Measurements from ENCODE around the gene SCN4B.

SCN4B gene

GRCh38 chr11:118114266-118114665 lies 38.4 kb downstream of the SCN4B start:
- no peak overlapping the region for H3K27ac ChIP-seq (ENCODE audit: insufficient read depth, low read depth, low read length, poor library complexity, severe bottlenecking)
- no peak overlapping the region for H3K4me3 ChIP-seq (ENCODE audit: insufficient read depth, low read depth, low read length)
- WGBS, 2 experiments: 83 to 88% methylated on average over 1 of the region's 1 CpG
- H3K9me3 ChIP-seq (ENCODE audit: control insufficient read depth, low read length): no peaks in the 10 kb centered on the region
- H3K4me1 ChIP-seq (ENCODE audit: control insufficient read depth, insufficient read depth, low read length): no peaks in the 10 kb centered on the region
- H3K27me3 ChIP-seq (ENCODE audit: control insufficient read depth, insufficient read depth, low read length, poor library complexity, severe bottlenecking): no peaks in the 10 kb centered on the region
- no peaks in the 10 kb centered on the region for H3K36me3 ChIP-seq (ENCODE audit: control insufficient read depth, insufficient read depth, low read length)

- Histone ChIP-seq H3K9me3 (ENCODE audit: control insufficient read depth, low read length) (no peaks in the 10 kb centered on the region), H3K36me3 (ENCODE audit: control insufficient read depth, insufficient read depth, low read length) (no peaks in the 10 kb centered on the region), H3K27ac (ENCODE audit: insufficient read depth, low read depth, low read length, poor library complexity, severe bottlenecking) (no peak overlapping the region), H3K27me3 (ENCODE audit: control insufficient read depth, insufficient read depth, low read length, poor library complexity, severe bottlenecking) (no peaks in the 10 kb centered on the region), H3K4me1 (ENCODE audit: control insufficient read depth, insufficient read depth, low read length) (no peaks in the 10 kb centered on the region), H3K4me3 (ENCODE audit: insufficient read depth, low read depth, low read length) (no peak overlapping the region)
- WGBS, 2 experiments: 92 to 93% methylated on average over 11 of the region's 11 CpGs
Observed at GRCh38 chr11:118112711-118113430, 39.8 kb downstream of the SCN4B start.

- Histone ChIP-seq H3K36me3 (ENCODE audit: control insufficient read depth, insufficient read depth, low read length) (no peaks in the 10 kb centered on the region), H3K9me3 (ENCODE audit: control insufficient read depth, low read length) (no peaks in the 10 kb centered on the region), H3K4me3 (ENCODE audit: insufficient read depth, low read depth, low read length) (no peak overlapping the region), H3K4me1 (ENCODE audit: control insufficient read depth, insufficient read depth, low read length) (no peaks in the 10 kb centered on the region), H3K27ac (ENCODE audit: insufficient read depth, low read depth, low read length, poor library complexity, severe bottlenecking) (no peak overlapping the region), H3K27me3 (ENCODE audit: control insufficient read depth, insufficient read depth, low read length, poor library complexity, severe bottlenecking) (no peaks in the 10 kb centered on the region)
- WGBS, 2 experiments: 91 to 94% methylated on average over 6 of the region's 6 CpGs
Observed at GRCh38 chr11:118111744-118112035, 40.9 kb downstream of the SCN4B start.

GRCh38 chr11:118111019-118111743 lies 41.4 kb downstream of the SCN4B start:
- no peak overlapping the region for H3K4me3 ChIP-seq (ENCODE audit: insufficient read depth, low read depth, low read length)
- no peaks in the 10 kb centered on the region for H3K4me1 ChIP-seq (ENCODE audit: control insufficient read depth, insufficient read depth, low read length)
- no peaks in the 10 kb centered on the region for H3K27me3 ChIP-seq (ENCODE audit: control insufficient read depth, insufficient read depth, low read length, poor library complexity, severe bottlenecking)
- H3K36me3 ChIP-seq (ENCODE audit: control insufficient read depth, insufficient read depth, low read length): no peaks in the 10 kb centered on the region
- no peak overlapping the region for H3K27ac ChIP-seq (ENCODE audit: insufficient read depth, low read depth, low read length, poor library complexity, severe bottlenecking)
- no peaks in the 10 kb centered on the region for H3K9me3 ChIP-seq (ENCODE audit: control insufficient read depth, low read length)
- 91 to 92% methylated on average over 8 of the region's 8 CpGs for WGBS, 2 experiments

- 91 to 93% methylated on average over 2 of the region's 2 CpGs for WGBS, 2 experiments
- H3K36me3 ChIP-seq (ENCODE audit: control insufficient read depth, insufficient read depth, low read length): no peaks in the 10 kb centered on the region
Observed at GRCh38 chr11:118109231-118109630, 43.4 kb downstream of the SCN4B start.

GRCh38 chr11:118108513-118108912 lies 44.1 kb downstream of the SCN4B start:
- Histone ChIP-seq H3K27me3 (ENCODE audit: control insufficient read depth, insufficient read depth, low read length, poor library complexity, severe bottlenecking) (no peaks in the 10 kb centered on the region), H3K4me1 (ENCODE audit: control insufficient read depth, insufficient read depth, low read length) (no peaks in the 10 kb centered on the region), H3K27ac (ENCODE audit: insufficient read depth, low read depth, low read length, poor library complexity, severe bottlenecking) (no peak overlapping the region), H3K9me3 (ENCODE audit: control insufficient read depth, low read length) (no peaks in the 10 kb centered on the region), H3K4me3 (ENCODE audit: insufficient read depth, low read depth, low read length) (no peak overlapping the region), H3K36me3 (ENCODE audit: control insufficient read depth, insufficient read depth, low read length) (no peaks in the 10 kb centered on the region)
- WGBS, 2 experiments: 47 to 51% methylated on average over 5 of the region's 5 CpGs

More at GRCh38 chr11:118109231-118109630, 43.4 kb downstream of the SCN4B start:
- no peak overlapping the region for H3K27ac ChIP-seq (ENCODE audit: insufficient read depth, low read depth, low read length, poor library complexity, severe bottlenecking)
- H3K4me1 ChIP-seq (ENCODE audit: control insufficient read depth, insufficient read depth, low read length): no peaks in the 10 kb centered on the region
- no peaks in the 10 kb centered on the region for H3K27me3 ChIP-seq (ENCODE audit: control insufficient read depth, insufficient read depth, low read length, poor library complexity, severe bottlenecking)
- no peak overlapping the region for H3K4me3 ChIP-seq (ENCODE audit: insufficient read depth, low read depth, low read length)
- H3K9me3 ChIP-seq (ENCODE audit: control insufficient read depth, low read length): no peaks in the 10 kb centered on the region

- 88 to 100% methylated on average over 2 of the region's 2 CpGs for WGBS, 2 experiments
- no peaks in the 10 kb centered on the region for H3K4me1 ChIP-seq (ENCODE audit: control insufficient read depth, insufficient read depth, low read length)
Observed at GRCh38 chr11:118106789-118107335, 45.8 kb downstream of the SCN4B start.

GRCh38 chr11:118105657-118106305 lies 46.8 kb downstream of the SCN4B start:
- H3K9me3 ChIP-seq (ENCODE audit: control insufficient read depth, low read length): no peaks in the 10 kb centered on the region
- 78 to 82% methylated on average over 4 of the region's 4 CpGs for WGBS, 2 experiments
- H3K27ac ChIP-seq (ENCODE audit: insufficient read depth, low read depth, low read length, poor library complexity, severe bottlenecking): no peak overlapping the region
- H3K4me1 ChIP-seq (ENCODE audit: control insufficient read depth, insufficient read depth, low read length): no peaks in the 10 kb centered on the region
- no peaks in the 10 kb centered on the region for H3K27me3 ChIP-seq (ENCODE audit: control insufficient read depth, insufficient read depth, low read length, poor library complexity, severe bottlenecking)
- no peaks in the 10 kb centered on the region for H3K36me3 ChIP-seq (ENCODE audit: control insufficient read depth, insufficient read depth, low read length)
- no peak overlapping the region for H3K4me3 ChIP-seq (ENCODE audit: insufficient read depth, low read depth, low read length)

More at GRCh38 chr11:118106789-118107335, 45.8 kb downstream of the SCN4B start:
- no peaks in the 10 kb centered on the region for H3K36me3 ChIP-seq (ENCODE audit: control insufficient read depth, insufficient read depth, low read length)
- no peak overlapping the region for H3K27ac ChIP-seq (ENCODE audit: insufficient read depth, low read depth, low read length, poor library complexity, severe bottlenecking)
- H3K9me3 ChIP-seq (ENCODE audit: control insufficient read depth, low read length): no peaks in the 10 kb centered on the region
- H3K27me3 ChIP-seq (ENCODE audit: control insufficient read depth, insufficient read depth, low read length, poor library complexity, severe bottlenecking): no peaks in the 10 kb centered on the region
- no peak overlapping the region for H3K4me3 ChIP-seq (ENCODE audit: insufficient read depth, low read depth, low read length)

GRCh38 chr11:118104491-118104890 lies 48.1 kb downstream of the SCN4B start:
- 94 to 95% methylated on average over 6 of the region's 6 CpGs for WGBS, 2 experiments
- Histone ChIP-seq H3K27me3 (ENCODE audit: control insufficient read depth, insufficient read depth, low read length, poor library complexity, severe bottlenecking) (no peaks in the 10 kb centered on the region), H3K36me3 (ENCODE audit: control insufficient read depth, insufficient read depth, low read length) (no peaks in the 10 kb centered on the region), H3K4me3 (ENCODE audit: insufficient read depth, low read depth, low read length) (no peak overlapping the region), H3K4me1 (ENCODE audit: control insufficient read depth, insufficient read depth, low read length) (peaks cover 9% of the 10 kb centered on the region), H3K9me3 (ENCODE audit: control insufficient read depth, low read length) (no peaks in the 10 kb centered on the region), H3K27ac (ENCODE audit: insufficient read depth, low read depth, low read length, poor library complexity, severe bottlenecking) (no peak overlapping the region)

GRCh38 chr11:118102721-118103261 lies 49.8 kb downstream of the SCN4B start:
- Histone ChIP-seq H3K4me3 (ENCODE audit: insufficient read depth, low read depth, low read length) (no peak overlapping the region), H3K27me3 (ENCODE audit: control insufficient read depth, insufficient read depth, low read length, poor library complexity, severe bottlenecking) (no peaks in the 10 kb centered on the region), H3K36me3 (ENCODE audit: control insufficient read depth, insufficient read depth, low read length) (no peaks in the 10 kb centered on the region), H3K9me3 (ENCODE audit: control insufficient read depth, low read length) (no peaks in the 10 kb centered on the region), H3K27ac (ENCODE audit: insufficient read depth, low read depth, low read length, poor library complexity, severe bottlenecking) (no peak overlapping the region), H3K4me1 (ENCODE audit: control insufficient read depth, insufficient read depth, low read length) (peaks cover 14% of the 10 kb centered on the region)
- 84 to 87% methylated on average over 13 of the region's 13 CpGs for WGBS, 2 experiments

Data from ectodermal cell (in vitro differentiated cells).